ENCODE results near the gene CACNA1A.

The CACNA1A gene

DNA sequence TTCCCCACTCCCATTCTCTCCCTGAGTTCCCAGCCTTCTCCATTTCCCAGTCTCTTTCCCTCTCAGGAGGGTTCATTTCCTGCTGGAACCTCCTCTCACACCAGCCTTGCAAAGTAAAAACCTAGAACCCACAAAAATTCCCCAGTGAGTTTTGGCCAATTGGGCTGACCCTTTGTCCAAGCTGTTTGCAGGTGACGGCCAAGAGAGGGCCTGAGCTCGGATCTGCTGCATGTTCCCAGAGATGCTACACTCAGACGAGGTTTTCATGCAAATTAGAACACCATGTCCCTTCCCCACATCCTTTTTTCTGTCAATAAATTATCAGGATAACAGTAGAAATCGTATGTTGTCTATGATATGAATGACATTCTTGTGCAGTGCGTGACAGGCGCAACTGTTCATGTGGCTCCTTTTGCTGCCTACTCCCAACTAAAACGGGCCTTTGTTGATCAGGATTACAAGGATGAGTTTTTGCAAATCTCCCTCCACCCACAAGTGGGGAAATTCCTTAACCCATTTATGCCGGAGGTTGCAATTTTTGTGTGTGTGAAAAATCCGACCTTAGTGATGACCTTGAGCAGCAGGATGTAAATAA lies 149.5 kb downstream of the CACNA1A start:
- DNase-seq, result no peak

DNA sequence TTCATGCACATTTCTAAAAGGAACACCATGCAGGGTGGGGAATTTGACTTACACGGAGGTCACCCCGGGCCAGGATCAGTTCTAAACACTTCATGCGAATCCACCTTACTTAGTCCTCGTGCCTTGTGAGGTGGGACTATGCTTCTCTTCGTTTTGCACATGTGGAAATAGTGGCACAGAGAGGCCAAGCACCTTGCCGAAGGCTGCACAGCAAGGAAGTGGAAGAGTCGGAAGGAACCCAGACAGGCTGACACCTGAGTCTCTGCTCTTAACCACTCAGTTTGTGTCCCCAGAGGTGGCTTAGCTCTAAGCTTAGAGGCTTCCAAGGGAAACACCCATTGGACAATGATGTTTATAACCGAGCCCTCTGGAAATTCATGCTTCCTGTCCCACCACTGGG lies 150.1 kb downstream of the CACNA1A start:
- no peak for DNase-seq

DNA sequence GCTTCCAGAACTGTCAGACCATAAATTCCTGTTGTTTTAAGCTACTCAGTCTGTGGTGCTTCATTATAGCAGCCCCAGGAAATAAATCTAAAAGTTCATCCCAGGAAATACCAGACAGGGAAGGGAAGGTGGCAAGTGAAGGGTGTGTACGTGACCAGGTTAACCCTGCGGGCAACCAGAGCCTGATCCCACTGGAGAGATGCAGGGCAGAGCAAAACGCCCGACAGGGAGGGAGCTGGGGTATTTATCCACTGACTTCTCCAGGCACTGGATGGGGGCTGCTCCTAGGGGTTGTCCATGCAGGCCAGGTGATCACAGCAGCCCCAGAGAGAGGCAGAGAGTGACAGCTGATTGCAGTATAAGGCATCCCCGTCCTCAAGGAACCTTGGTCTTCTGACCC lies 150.9 kb downstream of the CACNA1A start:
- DNase-seq, result no peak

DNA sequence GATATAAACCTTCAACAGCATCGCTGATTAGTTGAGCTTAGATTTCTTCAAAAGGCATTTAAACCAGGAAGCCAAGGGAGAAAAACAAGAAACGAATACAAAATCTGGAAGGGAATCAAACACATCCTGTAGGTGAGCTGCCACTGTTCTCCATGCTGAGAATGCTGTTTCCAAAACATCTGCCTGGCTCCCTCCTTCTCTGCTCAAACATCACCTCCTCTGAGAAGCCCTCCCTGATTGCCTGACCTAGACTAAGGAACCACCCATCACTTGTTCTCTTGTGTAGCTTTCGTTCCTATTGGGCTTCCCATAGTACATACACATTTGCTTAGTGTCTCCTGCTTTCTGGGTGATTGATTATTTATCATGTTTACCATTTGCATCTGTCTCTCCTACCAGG lies 152.7 kb downstream of the CACNA1A start:
- no peak for DNase-seq

DNA sequence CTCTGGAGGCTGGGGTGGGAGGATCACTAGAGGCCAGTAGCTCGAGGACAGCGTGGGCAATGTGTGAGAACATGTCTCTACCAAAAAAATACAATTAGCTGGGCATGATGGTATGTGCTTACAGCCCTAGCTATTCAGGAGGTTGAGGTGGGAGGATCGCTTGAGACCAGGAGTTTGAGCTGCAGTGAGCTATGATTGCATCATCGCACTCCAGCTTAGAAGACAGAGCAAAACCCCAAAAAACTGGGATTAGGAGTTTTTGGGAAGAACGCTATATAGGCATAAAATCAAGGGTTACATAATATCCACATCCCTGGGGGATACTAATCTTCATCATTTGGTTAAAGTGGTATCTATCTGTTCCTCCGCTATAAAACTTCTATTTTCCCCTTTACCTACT lies 155.5 kb downstream of the CACNA1A start:
- no peak for DNase-seq

DNA sequence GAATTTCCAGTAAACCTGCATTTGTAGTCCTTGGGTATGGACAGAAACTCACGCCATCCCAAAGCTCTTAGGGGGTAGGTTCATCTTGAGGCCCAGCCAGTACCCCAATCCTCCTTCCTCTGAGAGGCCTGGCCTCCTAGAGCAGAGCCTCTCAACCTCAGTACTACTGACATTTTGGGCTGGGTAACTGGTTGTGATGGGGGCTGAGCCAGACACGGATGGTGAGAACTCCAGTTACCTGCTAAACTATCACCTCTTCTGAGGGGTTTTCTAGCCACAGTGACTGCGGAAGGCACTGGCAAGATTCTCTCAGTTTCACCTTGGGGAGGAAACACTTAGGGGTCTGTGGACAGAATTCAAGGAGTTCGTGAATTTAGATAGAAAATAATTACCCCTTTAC lies 156.2 kb downstream of the CACNA1A start:
- DNase-seq, result no peak

DNA sequence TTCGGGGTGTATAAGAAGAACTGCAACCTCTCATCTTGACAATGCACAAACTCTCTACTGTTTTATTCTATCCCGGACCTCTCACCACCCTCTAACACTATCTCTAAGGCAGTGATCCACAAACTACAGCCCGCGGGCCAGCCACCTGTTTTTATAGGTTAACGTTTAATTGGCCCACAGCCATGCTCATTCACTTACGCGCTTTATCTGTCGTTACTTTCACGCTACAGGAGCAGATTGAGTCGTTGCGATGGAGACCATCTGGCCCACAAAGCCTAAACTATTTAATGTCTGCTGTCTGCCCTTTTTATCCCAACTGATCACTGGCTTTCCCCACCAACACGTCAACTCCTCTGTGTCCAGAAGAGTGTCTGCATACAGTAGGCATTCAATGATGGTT lies 158.9 kb downstream of the CACNA1A start:
- DNase-seq, result no peak

DNA sequence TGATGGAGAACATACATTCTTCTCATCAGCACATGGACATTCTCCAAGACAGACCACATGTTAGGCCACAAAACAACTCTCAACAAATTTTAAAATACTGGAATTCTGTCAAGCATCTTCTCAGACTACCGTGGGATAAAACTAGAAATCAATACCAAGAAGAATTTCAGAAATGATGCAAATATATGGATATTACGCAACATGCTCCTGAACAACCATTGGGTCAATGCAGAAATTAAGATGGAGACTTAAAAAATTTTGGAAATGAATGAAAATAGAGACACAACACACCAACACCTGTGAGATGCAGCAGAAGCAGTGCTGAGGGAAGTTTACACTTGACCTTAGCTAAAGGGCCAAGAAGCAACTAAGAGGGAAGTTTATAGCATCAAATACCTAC lies 162.8 kb downstream of the CACNA1A start:
- no peak for DNase-seq

DNA sequence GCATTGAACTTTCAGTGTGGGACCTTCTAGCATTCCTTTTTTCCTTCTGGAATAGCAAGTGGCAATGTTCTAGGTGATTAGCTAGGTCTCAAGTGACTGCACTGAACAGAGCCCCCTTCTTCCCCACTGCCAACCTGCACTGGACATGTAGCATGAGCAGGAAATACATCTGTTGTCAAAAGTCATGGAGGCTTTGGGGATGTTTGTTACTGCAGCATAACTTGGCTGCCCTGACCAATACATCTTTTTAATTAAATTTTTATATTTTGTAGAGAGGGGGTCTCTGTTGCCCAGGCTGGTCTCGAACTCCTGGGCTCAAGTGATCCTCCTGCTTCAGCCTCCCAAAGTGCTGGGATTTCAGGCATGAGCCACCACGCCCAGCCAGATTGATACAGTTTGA lies 163.6 kb downstream of the CACNA1A start:
- no peak for DNase-seq

DNA sequence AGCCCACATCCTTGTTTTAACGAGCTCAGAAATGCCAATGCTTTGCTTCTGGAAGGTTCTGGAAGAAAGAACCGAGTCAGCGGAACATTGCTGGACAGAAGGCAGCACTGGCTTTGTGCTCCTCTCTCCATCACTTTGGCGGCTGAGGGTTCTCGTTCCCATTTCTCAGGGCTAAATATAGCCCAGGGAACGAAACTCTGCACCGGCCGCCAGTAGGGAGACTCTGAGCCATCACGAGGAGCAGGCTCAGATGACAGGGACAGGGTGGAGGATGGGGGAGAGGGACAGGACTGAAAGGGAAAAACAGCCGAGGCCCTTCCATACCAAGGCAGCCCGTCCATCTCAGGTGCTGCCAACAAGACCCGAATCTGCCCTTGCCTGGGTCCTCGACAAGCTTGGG lies 166.4 kb downstream of the CACNA1A start:
- DNase-seq, result no peak

DNA sequence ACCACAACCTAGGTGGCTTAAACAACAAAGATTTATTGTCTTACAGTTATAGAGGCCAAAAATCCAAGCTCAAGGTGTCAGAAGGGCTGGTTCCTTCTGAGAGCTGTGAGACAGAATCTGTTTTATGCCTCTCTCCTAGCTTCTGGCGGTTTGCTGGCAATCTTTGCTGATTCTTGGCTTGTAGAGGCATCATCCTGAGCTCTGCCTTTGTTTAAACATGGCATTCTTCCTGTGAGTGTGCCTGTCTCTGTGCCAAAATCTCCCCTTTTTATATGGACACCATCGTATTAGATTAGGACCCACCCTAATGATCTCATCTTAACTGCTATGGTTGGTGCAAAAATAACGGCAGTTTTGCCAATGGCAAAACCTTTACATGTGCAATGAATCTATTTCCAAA lies 169.1 kb downstream of the CACNA1A start:
- DNase-seq, result no peak

DNA sequence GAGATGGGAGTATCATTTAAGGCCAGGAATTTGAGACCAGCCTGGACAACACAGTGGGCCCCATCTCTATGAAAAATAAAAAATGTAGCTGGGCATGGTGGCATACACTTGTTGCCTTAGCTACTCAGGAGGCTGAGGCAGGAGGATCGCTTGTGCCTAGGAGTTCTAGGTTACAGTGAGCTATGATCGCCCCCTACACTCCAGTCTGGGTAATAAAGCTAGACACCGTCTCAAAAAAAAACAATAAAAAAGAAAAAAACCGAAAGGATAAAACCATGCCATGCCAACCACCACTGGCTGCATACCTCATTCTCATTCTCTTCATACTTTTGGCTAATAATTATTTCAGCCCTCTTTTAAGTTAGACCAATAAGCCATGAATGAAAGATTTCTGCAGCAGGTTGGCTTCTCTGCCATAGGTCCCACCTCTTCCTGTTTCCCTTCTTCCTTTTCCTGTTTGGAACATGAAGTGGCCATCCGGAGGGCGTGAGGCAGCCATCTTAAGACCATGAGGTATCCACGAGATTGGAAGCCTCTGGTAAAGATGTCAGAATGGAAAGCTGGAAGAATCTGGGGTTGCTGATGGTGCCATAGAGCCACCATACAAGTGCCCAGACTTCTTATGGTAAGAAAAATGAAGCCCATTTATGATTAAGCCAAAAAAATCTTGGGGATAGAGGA lies 171.3 kb downstream of the CACNA1A start:
- DNase-seq, result no peak

DNA sequence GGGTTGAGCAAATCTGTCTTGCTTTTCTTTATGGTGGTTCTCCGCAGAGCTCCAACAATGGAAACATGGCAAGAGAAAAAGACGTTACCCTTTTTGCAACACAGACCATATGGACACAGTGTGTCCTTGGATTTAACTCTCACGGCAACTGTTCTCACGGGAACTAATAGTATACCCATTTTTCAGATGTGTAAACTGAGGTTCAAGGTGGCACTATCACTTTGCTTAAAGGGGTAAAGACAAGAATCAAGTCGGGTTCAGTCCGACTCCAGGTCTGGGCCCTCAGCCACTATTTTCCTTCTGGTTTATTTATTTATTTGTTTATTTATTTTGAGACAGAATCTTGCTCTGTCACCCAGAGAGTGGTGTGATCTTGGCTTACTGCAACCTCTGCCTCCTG lies 176.0 kb downstream of the CACNA1A start:
- no peak for DNase-seq

DNA sequence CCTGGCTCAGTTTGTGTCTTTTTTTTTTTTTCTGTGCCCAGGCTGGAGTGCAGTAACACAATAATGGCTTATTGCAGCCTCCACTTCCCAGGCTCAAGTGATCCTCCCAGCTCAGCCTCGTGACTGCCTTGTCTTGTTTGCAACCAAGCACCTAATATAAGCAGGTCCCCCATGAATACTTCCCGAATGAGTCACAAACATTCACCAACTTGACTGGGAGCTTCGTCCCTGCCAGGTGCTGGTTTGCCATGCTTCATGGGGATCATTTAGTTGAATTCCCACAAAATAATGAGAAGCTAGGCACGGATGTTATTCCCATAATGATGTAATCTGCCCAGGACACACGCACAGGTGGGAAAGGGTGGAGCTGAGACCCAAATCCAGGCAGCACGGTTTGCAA lies 176.5 kb downstream of the CACNA1A start:
- no peak for DNase-seq

DNA sequence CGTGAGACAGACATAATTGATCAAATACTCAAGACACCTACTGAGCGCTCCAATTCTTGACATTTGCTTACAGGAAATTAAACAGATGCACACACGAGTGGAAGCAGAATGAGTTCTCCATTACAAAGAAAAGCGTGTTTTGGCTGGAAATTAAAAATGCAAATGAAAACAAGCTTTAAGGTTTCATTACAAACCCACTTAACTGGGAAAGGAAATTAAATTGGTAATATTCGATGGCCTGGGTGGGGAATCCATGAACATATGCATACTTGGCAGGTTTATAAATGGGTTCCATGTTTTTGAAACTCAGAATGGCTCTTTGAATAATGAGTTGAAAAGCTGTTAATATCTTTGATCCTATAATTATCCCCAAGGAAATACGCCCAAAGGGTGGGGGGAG lies 178.0 kb downstream of the CACNA1A start:
- DNase-seq, result no peak

DNA sequence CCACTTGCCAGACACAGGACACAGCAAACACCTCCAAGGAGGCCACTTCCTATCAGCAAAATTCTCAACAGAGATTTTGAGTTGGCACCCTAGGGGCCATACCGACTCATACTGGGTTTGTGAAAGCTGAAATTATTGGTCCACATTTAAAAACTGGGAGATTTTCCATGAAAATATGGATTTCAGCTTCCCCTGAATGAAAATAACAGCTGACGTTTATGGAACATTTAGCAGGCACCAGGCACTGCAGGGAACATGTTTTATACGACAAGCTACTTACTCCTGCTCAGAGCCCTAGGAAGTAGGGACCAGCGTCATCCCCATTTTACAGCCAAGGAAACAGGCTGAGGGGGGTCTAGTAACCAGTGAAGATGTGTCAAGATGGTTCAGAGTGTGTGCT lies 186.8 kb downstream of the CACNA1A start:
- DNase-seq, result no peak

DNA sequence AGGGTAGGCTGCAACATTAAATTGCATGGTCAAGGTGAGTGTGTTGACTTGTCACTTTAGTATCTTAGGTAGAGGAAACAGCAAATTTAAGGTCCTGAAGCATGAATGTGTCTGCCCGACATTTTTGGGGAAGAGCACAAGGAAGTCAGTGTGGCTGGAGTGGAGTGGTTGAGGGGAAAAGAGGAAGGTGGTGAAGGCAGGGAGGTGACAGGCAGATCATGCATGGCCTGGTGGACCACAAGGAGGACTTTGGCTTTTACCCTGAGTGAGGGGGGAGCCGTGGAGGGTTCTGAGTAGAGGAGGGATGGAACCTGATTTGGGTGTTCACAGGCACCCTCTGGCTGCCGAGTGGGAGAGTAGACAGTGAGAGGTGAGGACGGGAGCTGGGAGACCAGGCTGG lies 188.1 kb downstream of the CACNA1A start:
- no peak for DNase-seq

DNA sequence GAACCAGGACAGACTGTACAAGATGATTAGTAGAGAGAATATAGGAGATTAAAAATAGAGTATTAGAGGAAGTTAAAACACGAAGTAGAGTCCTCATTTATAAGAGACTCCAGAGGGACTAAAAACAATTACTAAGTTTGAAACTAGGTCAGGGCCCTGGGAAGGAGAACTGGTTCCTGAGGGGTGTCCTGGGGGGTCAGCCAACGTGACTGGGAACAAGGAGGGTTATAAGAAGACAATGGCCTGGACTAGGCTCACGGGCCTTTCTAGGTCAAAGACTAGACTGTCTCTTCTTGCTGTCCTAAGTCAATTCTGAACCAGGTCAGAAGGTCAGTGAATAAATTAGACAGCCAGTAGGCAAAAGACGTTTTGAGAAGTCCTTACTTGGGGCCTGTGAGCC lies 190.8 kb downstream of the CACNA1A start:
- DNase-seq, result no peak

DNA sequence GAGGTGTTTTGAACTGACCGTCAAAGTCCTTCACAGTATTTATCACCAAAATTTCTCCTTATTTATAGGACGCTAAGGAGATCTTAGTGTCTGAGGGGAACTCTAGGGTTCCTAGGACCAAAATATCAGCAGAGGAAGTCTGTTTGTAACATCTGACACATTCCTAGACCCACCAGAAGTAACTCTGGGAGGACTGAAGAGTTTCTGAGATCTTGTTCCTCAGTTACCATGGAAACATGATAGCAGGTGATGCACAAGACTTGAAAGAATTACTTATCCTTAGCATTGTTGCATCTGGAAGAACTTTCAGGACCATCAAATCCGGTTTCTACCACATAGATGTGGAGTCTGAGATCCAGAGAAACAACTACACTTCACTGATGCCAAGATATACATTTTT lies 191.5 kb downstream of the CACNA1A start:
- no peak for DNase-seq

DNA sequence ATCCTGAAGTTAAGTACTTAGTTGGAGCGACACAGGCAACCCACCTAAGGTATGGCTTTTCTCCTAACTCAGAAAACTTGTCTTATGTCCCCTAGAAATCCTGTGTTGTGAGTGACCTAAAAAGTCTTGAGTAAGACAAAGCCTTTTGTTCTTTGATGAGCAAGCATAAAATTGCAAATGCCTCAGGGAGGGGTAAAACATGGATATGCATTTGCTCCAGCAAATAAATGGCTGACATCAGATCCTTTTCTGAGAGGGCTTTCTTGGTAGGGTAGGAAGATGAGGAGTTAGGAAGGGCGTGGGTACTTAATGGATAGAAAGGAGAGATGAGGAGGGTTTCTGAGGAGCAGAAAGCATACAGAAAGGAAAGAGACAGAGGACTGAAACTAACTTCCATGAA lies 192.4 kb downstream of the CACNA1A start:
- no peak for DNase-seq

DNA sequence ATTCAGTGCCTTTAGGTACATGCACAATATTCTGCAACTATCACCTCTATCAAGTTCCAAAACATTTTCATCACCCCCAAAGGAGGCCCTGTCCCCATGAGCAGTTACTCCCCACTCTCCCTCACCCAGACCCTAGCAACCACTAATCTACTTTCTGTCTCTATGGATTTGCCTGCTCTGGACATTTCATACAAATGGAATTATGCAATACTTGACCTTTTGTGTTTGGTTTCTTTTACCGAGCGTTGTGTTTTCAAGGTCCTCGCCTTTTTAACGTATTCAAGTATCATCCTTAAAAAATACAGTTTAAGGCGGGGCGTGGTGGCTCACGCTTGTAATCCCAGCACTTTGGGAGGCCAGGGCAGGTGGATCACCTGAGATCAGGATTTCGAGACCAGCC lies 196.4 kb downstream of the CACNA1A start:
- DNase-seq, result no peak

DNA sequence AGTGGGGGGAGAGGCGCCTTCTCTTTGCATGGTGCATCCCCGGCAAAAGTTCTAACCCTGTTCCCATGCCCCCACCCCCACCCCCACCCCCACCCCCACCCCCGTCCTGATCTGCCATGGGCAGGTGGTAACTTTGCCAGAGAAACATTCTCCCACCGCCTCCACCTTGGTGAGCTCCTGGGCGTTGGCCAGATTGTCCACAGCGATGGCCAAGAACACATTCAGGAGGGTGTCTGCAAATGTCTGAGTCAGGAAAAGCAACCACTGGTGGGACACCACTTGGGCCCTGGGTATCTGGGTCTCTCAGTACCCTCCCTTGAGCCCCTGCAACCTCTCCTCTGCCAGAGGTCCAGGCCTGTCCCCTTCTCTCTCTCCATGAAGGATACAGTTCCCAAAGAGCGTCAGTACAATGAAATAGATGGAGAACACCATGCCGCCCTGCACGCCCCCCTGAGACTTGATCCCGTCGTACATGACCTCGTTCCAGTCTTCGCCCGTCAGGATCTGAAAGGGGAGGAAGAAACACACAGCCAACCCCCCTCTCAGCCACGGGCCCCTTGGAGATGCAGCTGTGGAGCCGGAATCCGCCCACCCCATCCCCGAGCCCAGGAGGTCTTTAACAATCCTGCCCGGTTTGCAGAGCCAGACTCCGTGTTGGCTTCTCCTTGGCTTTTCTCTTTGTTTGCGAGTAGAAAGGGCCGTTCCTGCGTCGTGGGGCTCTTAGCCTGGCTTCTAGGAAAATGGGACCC lies 202.7 kb downstream of the CACNA1A start:
- no peak for DNase-seq

DNA sequence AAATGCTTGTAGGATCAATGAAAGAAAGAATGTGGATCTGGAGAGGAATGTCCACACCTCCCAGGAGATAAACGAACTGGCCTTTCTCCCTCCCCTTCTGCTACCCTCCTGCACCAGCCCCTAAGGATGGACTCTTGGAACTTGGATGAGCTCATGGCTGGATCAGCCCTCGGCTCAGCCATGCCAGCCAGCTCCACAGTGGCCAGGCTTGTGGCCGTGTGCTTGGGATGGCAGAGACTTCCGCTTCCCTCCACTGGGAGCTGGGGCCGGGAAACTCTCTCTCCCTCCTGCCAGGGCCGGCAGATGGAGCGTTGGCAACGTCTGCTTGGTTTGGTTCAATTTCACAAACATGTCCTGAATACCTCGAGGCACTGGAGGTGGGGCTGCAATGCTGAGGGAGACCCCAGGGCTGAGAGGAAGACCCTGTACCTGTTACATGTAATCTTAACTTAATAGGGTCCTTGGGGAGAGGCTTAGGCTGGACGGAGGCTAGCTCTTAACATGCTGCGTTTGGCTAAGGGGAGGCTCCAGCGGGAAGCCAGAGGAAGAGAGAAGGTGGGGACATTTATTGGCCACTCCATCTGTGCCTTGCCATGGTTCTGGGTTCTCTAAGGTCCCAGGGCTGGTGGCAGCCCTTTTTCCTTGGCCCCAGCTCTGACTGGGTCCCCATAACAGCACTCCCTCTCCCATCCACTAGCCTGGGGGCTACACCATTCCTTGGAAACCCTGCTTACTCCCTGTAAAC lies 203.6 kb downstream of the CACNA1A start:
- DNase-seq, result no peak
